GM19438 (cell line): Measurements from ENCODE around the gene DGCR2.

Source experiments
- ATAC-seq: cut with Tn5 transposase; IDR thresholded peaks from one replicate; pipeline ENCODE4 v1.9.1; 2021; ENCODE audit warnings: low read depth; ENCODE audit not compliant: unreplicated experiment

Gene DGCR2

GRCh38 chr22:19128946-19129727 lies 6.9 kb upstream of the DGCR2 start:
- no peak for ATAC-seq

GRCh38 chr22:19128009-19128401 lies 5.8 kb upstream of the DGCR2 start:
- ATAC-seq = no peak

GRCh38 chr22:19127329-19128008 lies 5.3 kb upstream of the DGCR2 start:
- no peak for ATAC-seq

GRCh38 chr22:19126309-19127273 lies 4.4 kb upstream of the DGCR2 start:
- ATAC-seq = no peak

- ATAC-seq = no peak
Observed at GRCh38 chr22:19125474-19126308, 3.5 kb upstream of the DGCR2 start.

GRCh38 chr22:19125011-19125410 lies 2.8 kb upstream of the DGCR2 start:
- ATAC-seq = no peak

GRCh38 chr22:19124377-19124776 lies 2.2 kb upstream of the DGCR2 start:
- ATAC-seq = no peak

- no peak for ATAC-seq
Observed at GRCh38 chr22:19123936-19124335, 1.7 kb upstream of the DGCR2 start.

GRCh38 chr22:19122752-19123492 lies 710 bp upstream of the DGCR2 start:
- no peak for ATAC-seq

GRCh38 chr22:19121631-19122142 lies 525 bp downstream of the DGCR2 start:
- ATAC-seq = peak; percentile 22

GRCh38 chr22:19120829-19121630 lies 1.2 kb downstream of the DGCR2 start:
- no peak for ATAC-seq

- ATAC-seq = no peak
Observed at GRCh38 chr22:19119949-19120348, 2.3 kb downstream of the DGCR2 start.

- ATAC-seq = no peak
Observed at GRCh38 chr22:19118329-19118880, 3.8 kb downstream of the DGCR2 start.

GRCh38 chr22:19117111-19117512 lies 5.1 kb downstream of the DGCR2 start:
- no peak for ATAC-seq

- no peak for ATAC-seq
Observed at GRCh38 chr22:19115628-19116027, 6.6 kb downstream of the DGCR2 start.

- no peak for ATAC-seq
Observed at GRCh38 chr22:19114984-19115552, 7.1 kb downstream of the DGCR2 start.

- no peak for ATAC-seq
Observed at GRCh38 chr22:19113429-19113828, 8.8 kb downstream of the DGCR2 start.

GRCh38 chr22:19111584-19111983 lies 10.6 kb downstream of the DGCR2 start:
- no peak for ATAC-seq
